Pancreas (tissue), 10 donors: Measurements from ENCODE around the gene STAB2. TPM values are rescaled to one million over a fixed set of nuclear protein-coding genes. Genes with fewer than 3 reads are reported as not detected.

ENCODE experiments used
- ATAC-seq, 4 donors: fragments of 200-7000 bp; cut with Tn5 transposase; one replicate each; pipeline versions ENCODE4 v1.8.0 to v1.9.1; 2020; ENCODE audit warnings: mild to moderate bottlenecking in 4 of 4, moderate library complexity in 4 of 4
- DNase-seq, 6 donors: peaks; one replicate each; pipeline ENCODE4 v3.0.0-alpha.2; 2020
- FAIRE-seq: peaks from 2 replicates; lab custom pipeline; 2012; peaks lifted over from hg19 to GRCh38; lab: Jason Lieb, UNC
- H3K27ac ChIP-seq, 4 donors: fragments of 200-600 bp; sonication (generic); 1 replicate in 3 of 4; 2 replicates in 1 of 4; pipeline versions ENCODE4 v1.5.0 to v1.8.0; 2020
- H3K27me3 ChIP-seq, 4 donors: fragments of 200-600 bp; one replicate each; pipeline ENCODE4 v1.8.0; 2021
- H3K36me3 ChIP-seq, 3 donors: fragments of 200-600 bp; sonication (generic) in 1 of 3; one replicate each; pipeline versions ENCODE4 v1.5.0 to v1.8.0; 2020 to 2021
- H3K4me1 ChIP-seq, 3 donors: fragments of 200-600 bp; one replicate each; pipeline ENCODE4 v1.8.0; 2021
- H3K4me3 ChIP-seq, 4 donors: fragments of 200-600 bp; sonication (generic) in 2 of 4; one replicate each; pipeline versions ENCODE4 v1.5.0 to v1.8.0; 2020 to 2021
- H3K9me3 ChIP-seq, 4 donors: fragments of 200-600 bp; one replicate each; pipeline ENCODE4 v1.8.0; 2021
- CTCF ChIP-seq, 4 donors: fragments of 200-600 bp; sonication (generic) in 3 of 4; IDR thresholded peaks; one replicate each; pipeline versions ENCODE4 v1.5.0 to v1.8.0; 2021; ENCODE audit warnings: antibody characterized with exemption in 4 of 4
- WGBS, 2 donors: extraction: QIAGEN DNeasy Blood & Tissue Kit; methylation state at CpG; one replicate each; pipeline ENCODE4 v1.1.7; 2013; 5-methylcytosine and 5-hydroxymethylcytosine counted together
- intact Hi-C, 3 donors: fragments of 100-400 bp; cut with DNase I; formaldehyde crosslinking; loops; one replicate each; pipeline versions ENCODE4 v1.11.1 to v1.14.2; 2022
- polyA plus RNA-seq, 2 donors: library from polyadenylated mRNA; stranded (reverse); fragments of 200-250 nt; gene quantifications; one replicate each; pipeline ENCODE4 v1.2.3, GENCODE V29; 2013
- total RNA-seq, 6 donors: library from RNA; stranded (reverse); fragmentation: NEBNext Ultra II Directional in 4 of 6; extraction: Animal tissue kit (Norgen Biotek cat#: 25700) in 4 of 6; gene quantifications; one replicate each; pipeline versions ENCODE4 v1.2.1 to v1.2.4, GENCODE V29; 2021 to 2023
- donor health status: healthy with polysubstance abuse.
- donor health status: DM: no; HTN: no; CAD: no; lungs with moderate emphysema.
- donor health status: DM: no; HTN: no; CAD: no.
- donor health status: control.
- donor health status: control.
- donor health status: Bipolar disorder and iron deficiency.
- donor health status: DM: yes; HTN: yes; CAD: no.
- donor health status: DM: no; HTN: no; CAD: no.
- donor health status: DM: no; HTN: no; CAD: no.
- donor health status: DM: yes; HTN: yes; CAD: no.

STAB2 gene
- total and polyA plus RNA-seq, 8 donors, result under 0.01 to 0.16 (median 0.08) TPM; not detected in 1

GRCh38 chr12:103778781-103779180, 191.7 kb downstream of the STAB2 start:
- Histone ChIP-seq H3K4me3 (no peak overlapping the region), H3K4me1 (peaks cover 0 to 6% (median 0%) of the 10 kb centered on the region in 3 donors), H3K9me3 (no peaks in the 10 kb centered on the region), H3K27ac (no peak overlapping the region), H3K27me3 (no peaks in the 10 kb centered on the region), H3K36me3 (peaks cover 0 to 14% (median 0%) of the 10 kb centered on the region in 3 donors)
- FAIRE-seq, result no peak
- 79 to 92% methylated on average over 6 of the region's 6 CpGs for WGBS, 2 donors
- TF ChIP-seq CTCF (IDR thresholded peaks at IDR 0.05), result no peak
- intact Hi-C loops, result no loop called here
- no peak for DNase-seq
- ATAC-seq, result no peak

DNA sequence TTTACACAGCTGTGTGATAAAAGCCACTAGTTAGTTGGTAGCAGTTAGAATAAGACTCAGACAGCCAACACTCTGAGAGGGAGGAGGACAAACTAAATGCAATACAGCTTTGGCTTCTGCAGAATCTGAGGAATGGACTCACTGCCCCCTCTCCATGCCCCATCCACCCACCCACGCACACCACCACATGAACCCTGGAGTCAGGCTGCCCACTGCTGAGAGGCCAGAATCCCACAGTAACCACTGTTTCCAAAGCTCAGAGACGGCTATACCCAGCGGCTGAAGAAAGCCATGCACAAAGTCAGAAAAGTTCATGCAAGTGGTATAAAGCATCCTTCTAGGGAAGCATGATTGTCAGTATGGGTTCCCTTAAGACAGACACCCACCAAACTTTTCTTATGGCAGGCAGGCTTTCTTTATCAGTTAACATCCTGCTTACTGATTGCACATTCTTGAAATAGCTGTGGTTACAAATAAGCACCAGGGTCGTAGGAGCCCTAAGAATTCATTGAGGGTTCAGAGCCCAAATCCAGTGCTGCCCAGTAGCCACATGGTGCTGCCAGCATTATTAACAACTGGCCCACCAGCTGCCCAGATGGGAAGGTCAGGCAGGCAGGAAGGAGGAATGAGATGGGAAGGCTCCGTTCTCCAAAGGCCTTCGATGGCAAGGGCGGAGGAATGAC, 192.5 kb downstream of the STAB2 start:
- FAIRE-seq (no peak), ATAC-seq (no peak), DNase-seq (no peak)
- Histone ChIP-seq H3K9me3 (no peaks in the 10 kb centered on the region), H3K4me3 (no peak overlapping the region), H3K4me1 (peaks cover 0 to 8% (median 0%) of the 10 kb centered on the region in 3 donors), H3K27ac (no peak overlapping the region), H3K27me3 (no peaks in the 10 kb centered on the region), H3K36me3 (peaks cover 0 to 14% (median 0%) of the 10 kb centered on the region in 3 donors)
- TF ChIP-seq CTCF (IDR thresholded peaks at IDR 0.05), result no peak
- WGBS, 2 donors, result 84 to 90% methylated on average over 7 of the region's 7 CpGs
- intact Hi-C loops, result loop anchor here in 1 of 3 donors (5.0 kb wide), 1 partner anchor 93 kb away; no protein-coding TSS in a partner anchor

GRCh38 chr12:103780093-103780440, 193.0 kb downstream of the STAB2 start:
- TF ChIP-seq CTCF (IDR thresholded peaks at IDR 0.05), result no peak
- Histone ChIP-seq H3K36me3 (peaks cover 0 to 14% (median 0%) of the 10 kb centered on the region in 3 donors), H3K4me3 (no peak overlapping the region), H3K27me3 (no peaks in the 10 kb centered on the region), H3K9me3 (no peaks in the 10 kb centered on the region), H3K27ac (no peak overlapping the region), H3K4me1 (peaks cover 0 to 10% (median 0%) of the 10 kb centered on the region in 3 donors)
- WGBS, 2 donors, result 95 to 99% methylated on average over 4 of the region's 4 CpGs
- DNase-seq (no peak), FAIRE-seq (no peak), ATAC-seq (no peak)
- intact Hi-C loops, result loop anchor here in 1 of 3 donors (5.0 kb wide), 1 partner anchor 92 kb away; no protein-coding TSS in a partner anchor

- H3K27me3 ChIP-seq, result no peaks in the 10 kb centered on the region
- peaks cover 0 to 6% (median 0%) of the 10 kb centered on the region in 3 donors for H3K4me1 ChIP-seq
- H3K36me3 ChIP-seq, result peaks cover 0 to 14% (median 0%) of the 10 kb centered on the region in 3 donors
- H3K27ac ChIP-seq, result no peak overlapping the region
- H3K4me3 ChIP-seq, result no peak overlapping the region
- DNase-seq (no peak), FAIRE-seq (no peak), ATAC-seq (no peak)
- WGBS, 2 donors, result 99 to 100% methylated on average over 3 of the region's 3 CpGs
- intact Hi-C loops, result loop anchor here in 1 of 3 donors (5.0 kb wide), 1 partner anchor 91 kb away; no protein-coding TSS in a partner anchor
- no peaks in the 10 kb centered on the region for H3K9me3 ChIP-seq
- TF ChIP-seq CTCF (IDR thresholded peaks at IDR 0.05), result no peak
Measured at GRCh38 chr12:103780992-103781391, 193.9 kb downstream of the STAB2 start.

GRCh38 chr12:103782399-103782798, 195.3 kb downstream of the STAB2 start:
- intact Hi-C loops, result loop anchor here in 1 of 3 donors (5.0 kb wide), 1 partner anchor 90 kb away; no protein-coding TSS in a partner anchor
- Histone ChIP-seq H3K27ac (no peak overlapping the region), H3K4me1 (peaks cover 0 to 6% (median 0%) of the 10 kb centered on the region in 3 donors), H3K36me3 (peaks cover 0 to 14% (median 0%) of the 10 kb centered on the region in 3 donors), H3K9me3 (no peaks in the 10 kb centered on the region), H3K4me3 (no peak overlapping the region), H3K27me3 (no peaks in the 10 kb centered on the region)
- ATAC-seq (no peak), DNase-seq (no peak), FAIRE-seq (no peak)
- TF ChIP-seq CTCF (IDR thresholded peaks at IDR 0.05), result no peak
- WGBS, 2 donors, result 94 to 96% methylated on average over 3 of the region's 3 CpGs
